IMR-90 (cell line): ENCODE measurements around the gene NEK6.

Experiments used
- BHLHE40 ChIP-seq: fragments of 150-350 bp; IDR thresholded peaks from 2 replicates; pipeline ENCODE4 v1.6.1; 2016; ENCODE audit warnings: mild to moderate bottlenecking, low read depth, low read length
- TF ChIP-seq, protein P1 (sequence below): conservative IDR thresholded peaks from 2 replicates; pipeline ENCODE4 v1.5.1; 2012; ENCODE audit warnings: mild to moderate bottlenecking, low read depth, low read length, improper control_type of control experiment
- TF ChIP-seq, protein P2 (sequence below): fragments of 150-350 bp; IDR thresholded peaks from 2 replicates; pipeline ENCODE4 v1.6.1; 2017; ENCODE audit warnings: mild to moderate bottlenecking, antibody characterized with exemption, low read length, low read depth

DNA sequence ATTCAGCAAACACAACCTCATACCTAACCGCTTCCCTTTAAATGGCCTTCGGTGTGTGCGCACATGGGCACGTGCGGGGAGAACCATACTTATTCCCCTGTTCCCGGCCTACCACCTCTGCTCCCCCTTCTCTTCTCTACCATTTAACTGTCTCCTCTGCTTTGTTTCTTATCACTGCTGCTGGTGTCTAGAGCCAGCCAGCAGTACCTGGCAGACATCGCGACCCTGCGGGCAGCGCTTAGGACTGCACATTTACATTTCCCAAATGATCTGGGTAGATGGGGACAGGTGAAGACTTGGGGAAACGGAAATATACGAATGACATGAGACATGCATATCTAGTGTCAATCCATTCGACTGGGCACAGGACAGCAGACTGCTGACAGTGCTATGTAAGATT lies 100.9 kb downstream of the NEK6 start:
- no peak for TF ChIP-seq BHLHE40
- TF ChIP-seq, protein P1, sequence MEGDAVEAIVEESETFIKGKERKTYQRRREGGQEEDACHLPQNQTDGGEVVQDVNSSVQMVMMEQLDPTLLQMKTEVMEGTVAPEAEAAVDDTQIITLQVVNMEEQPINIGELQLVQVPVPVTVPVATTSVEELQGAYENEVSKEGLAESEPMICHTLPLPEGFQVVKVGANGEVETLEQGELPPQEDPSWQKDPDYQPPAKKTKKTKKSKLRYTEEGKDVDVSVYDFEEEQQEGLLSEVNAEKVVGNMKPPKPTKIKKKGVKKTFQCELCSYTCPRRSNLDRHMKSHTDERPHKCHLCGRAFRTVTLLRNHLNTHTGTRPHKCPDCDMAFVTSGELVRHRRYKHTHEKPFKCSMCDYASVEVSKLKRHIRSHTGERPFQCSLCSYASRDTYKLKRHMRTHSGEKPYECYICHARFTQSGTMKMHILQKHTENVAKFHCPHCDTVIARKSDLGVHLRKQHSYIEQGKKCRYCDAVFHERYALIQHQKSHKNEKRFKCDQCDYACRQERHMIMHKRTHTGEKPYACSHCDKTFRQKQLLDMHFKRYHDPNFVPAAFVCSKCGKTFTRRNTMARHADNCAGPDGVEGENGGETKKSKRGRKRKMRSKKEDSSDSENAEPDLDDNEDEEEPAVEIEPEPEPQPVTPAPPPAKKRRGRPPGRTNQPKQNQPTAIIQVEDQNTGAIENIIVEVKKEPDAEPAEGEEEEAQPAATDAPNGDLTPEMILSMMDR = no peak
- TF ChIP-seq, protein P2, sequence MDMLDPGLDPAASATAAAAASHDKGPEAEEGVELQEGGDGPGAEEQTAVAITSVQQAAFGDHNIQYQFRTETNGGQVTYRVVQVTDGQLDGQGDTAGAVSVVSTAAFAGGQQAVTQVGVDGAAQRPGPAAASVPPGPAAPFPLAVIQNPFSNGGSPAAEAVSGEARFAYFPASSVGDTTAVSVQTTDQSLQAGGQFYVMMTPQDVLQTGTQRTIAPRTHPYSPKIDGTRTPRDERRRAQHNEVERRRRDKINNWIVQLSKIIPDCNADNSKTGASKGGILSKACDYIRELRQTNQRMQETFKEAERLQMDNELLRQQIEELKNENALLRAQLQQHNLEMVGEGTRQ = no peak
